ENCODE measurements around the gene SIAE. TPM values are rescaled to one million over a fixed set of nuclear protein-coding genes. Genes with fewer than 3 reads are reported as not detected.

The SIAE gene
- total and polyA plus RNA-seq, 2 experiments from 2014 or later: 5.7 to 7.9 TPM

GRCh38 chr11:124602193-124602592, 71.3 kb downstream of the SIAE start:
- no peak for TF ChIP-seq CTCF (IDR thresholded peaks at IDR 0.05; ENCODE audit: low read depth, low read length)
- no peaks in the 10 kb centered on the region for H3K9me3 ChIP-seq (ENCODE audit: low read depth)
- H3K36me3 ChIP-seq: no peaks in the 10 kb centered on the region

DNA sequence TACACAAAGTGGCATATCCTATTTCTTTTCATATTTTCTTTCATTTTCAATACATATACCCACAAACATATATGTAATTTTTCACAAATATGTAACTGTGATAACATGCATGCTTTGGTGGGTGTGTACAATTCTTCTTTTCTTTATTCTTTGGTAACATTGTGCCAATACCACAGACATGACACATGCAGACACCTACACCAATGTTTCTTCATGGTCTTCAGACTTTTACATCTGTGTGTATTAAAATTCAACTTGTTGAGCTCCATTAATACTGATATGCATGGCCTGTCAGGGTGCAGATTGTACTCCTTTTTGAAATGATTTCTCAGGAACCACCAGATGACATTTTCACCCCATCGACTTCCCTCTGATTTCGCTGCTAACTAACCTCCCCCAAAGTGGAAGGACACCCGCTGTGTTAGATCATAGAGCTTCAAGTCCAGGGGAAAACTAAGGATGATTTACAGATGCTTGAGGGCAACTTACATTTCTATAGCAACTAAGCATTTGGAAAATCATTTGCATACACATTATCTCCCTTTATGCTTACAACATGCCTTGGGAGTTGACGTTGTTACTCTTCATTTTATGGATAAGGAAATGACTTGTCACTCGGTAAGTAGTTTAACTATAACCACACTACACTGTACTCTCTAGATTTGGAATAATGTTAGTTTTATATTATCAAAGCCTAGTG, 72.8 kb downstream of the SIAE start:
- Histone ChIP-seq H3K9me3 (ENCODE audit: low read depth) (no peaks in the 10 kb centered on the region), H3K4me3 (no peak overlapping the region), H3K27ac (no peak overlapping the region), H3K27me3 (peaks cover 14% of the 10 kb centered on the region), H3K4me1 (ENCODE audit: low read depth) (no peaks in the 10 kb centered on the region), H3K36me3 (no peaks in the 10 kb centered on the region)
- TF ChIP-seq CTCF (IDR thresholded peaks at IDR 0.05; ENCODE audit: low read depth, low read length): no peak
- no peak for DNase-seq (ENCODE audit: low read depth in 1 of 2, low spot score in 1 of 2)

More at GRCh38 chr11:124602193-124602592, 71.3 kb downstream of the SIAE start:
- DNase-seq (ENCODE audit: low read depth in 1 of 2, low spot score in 1 of 2): no peak
- no peak overlapping the region for H3K27ac ChIP-seq
- no peak overlapping the region for H3K4me3 ChIP-seq
- H3K4me1 ChIP-seq (ENCODE audit: low read depth): no peaks in the 10 kb centered on the region
- peaks cover 5% of the 10 kb centered on the region for H3K27me3 ChIP-seq

GRCh38 chr11:124597626-124598025, 75.9 kb downstream of the SIAE start:
- H3K27ac ChIP-seq: no peak overlapping the region
- no peaks in the 10 kb centered on the region for H3K36me3 ChIP-seq
- no peak for DNase-seq (ENCODE audit: low read depth in 1 of 2, low spot score in 1 of 2)
- no peak for TF ChIP-seq CTCF (IDR thresholded peaks at IDR 0.05; ENCODE audit: low read depth, low read length)
- no peaks in the 10 kb centered on the region for H3K4me1 ChIP-seq (ENCODE audit: low read depth)
- no peaks in the 10 kb centered on the region for H3K9me3 ChIP-seq (ENCODE audit: low read depth)
- H3K27me3 ChIP-seq: peaks cover 14% of the 10 kb centered on the region
- H3K4me3 ChIP-seq: no peak overlapping the region

GRCh38 chr11:124595302-124595701, 78.2 kb downstream of the SIAE start:
- H3K4me3 ChIP-seq: no peak overlapping the region
- H3K9me3 ChIP-seq (ENCODE audit: low read depth): no peaks in the 10 kb centered on the region
- H3K27me3 ChIP-seq: peaks cover 14% of the 10 kb centered on the region
- H3K27ac ChIP-seq: no peak overlapping the region
- no peak for TF ChIP-seq CTCF (IDR thresholded peaks at IDR 0.05; ENCODE audit: low read depth, low read length)
- no peaks in the 10 kb centered on the region for H3K36me3 ChIP-seq
- DNase-seq (ENCODE audit: low read depth in 1 of 2, low spot score in 1 of 2): no peak
- no peaks in the 10 kb centered on the region for H3K4me1 ChIP-seq (ENCODE audit: low read depth)

- no peaks in the 10 kb centered on the region for H3K4me1 ChIP-seq (ENCODE audit: low read depth)
- H3K9me3 ChIP-seq (ENCODE audit: low read depth): no peaks in the 10 kb centered on the region
- H3K4me3 ChIP-seq: no peak overlapping the region
- no peak overlapping the region for H3K27ac ChIP-seq
- H3K36me3 ChIP-seq: no peaks in the 10 kb centered on the region
- no peak for TF ChIP-seq CTCF (IDR thresholded peaks at IDR 0.05; ENCODE audit: low read depth, low read length)
- H3K27me3 ChIP-seq: peaks cover 14% of the 10 kb centered on the region
- DNase-seq (ENCODE audit: low read depth in 1 of 2, low spot score in 1 of 2): no peak
Observed at GRCh38 chr11:124592627-124593026, 80.9 kb downstream of the SIAE start.

Data from cardiac muscle cell (in vitro differentiated cells and primary cell).